ENCODE measurements around the gene SLC17A7. TPM values are rescaled to one million over a fixed set of nuclear protein-coding genes. Genes with fewer than 3 reads are reported as not detected.
A peak's percentile ranks its signal among the peaks of the same experiment; 100 is the strongest.

The SLC17A7 gene
- polyA plus RNA-seq, 6 donors from 2014 or later = not detected

- DNase-seq = no peak
- peaks cover 44 to 76% (median 62%) of the 10 kb centered on the region in 3 donors for H3K4me1 Mint-ChIP-seq
- peaks cover 69 to 98% (median 98%) of the 10 kb centered on the region in 3 donors for H3K27me3 Mint-ChIP-seq
Observed at GRCh38 chr19:49427855-49428546, 13.3 kb downstream of the SLC17A7 start.

GRCh38 chr19:49427339-49427738 is 14.0 kb downstream of the SLC17A7 start:
- ATAC-seq (ENCODE audit: low read depth in 2 of 2) (no peak), DNase-seq (no peak)
- peaks cover 73 to 99% (median 98%) of the 10 kb centered on the region in 3 donors for H3K27me3 Mint-ChIP-seq
- peaks cover 0 to 25% of the 10 kb centered on the region in 2 donors for H3K36me3 Mint-ChIP-seq
- peaks cover 45 to 76% (median 63%) of the 10 kb centered on the region in 3 donors for H3K4me1 Mint-ChIP-seq
- H3K4me3 Mint-ChIP-seq = peak overlapping the region in 5 of 8 donors; percentile 13 to 78 (median 53)
- H3K9me3 Mint-ChIP-seq = peaks cover 0 to 8% (median 1%) of the 10 kb centered on the region in 7 donors
- H3K27ac Mint-ChIP-seq = peak overlapping the region in 3 of 6 donors; percentile 63 to 72 (median 71)

More at GRCh38 chr19:49427855-49428546, 13.3 kb downstream of the SLC17A7 start:
- H3K9me3 Mint-ChIP-seq = peaks cover 0 to 6% (median 1%) of the 10 kb centered on the region in 7 donors
- peaks cover 0 to 27% of the 10 kb centered on the region in 2 donors for H3K36me3 Mint-ChIP-seq
- peak overlapping the region in 3 of 6 donors; percentile 47 to 86 (median 49) for H3K27ac Mint-ChIP-seq
- ATAC-seq (ENCODE audit: low read depth in 2 of 2) = peak; percentile 53 to 57
- peak overlapping the region; percentile 60 to 87 (median 78) for H3K4me3 Mint-ChIP-seq

GRCh38 chr19:49425922-49426592 is 15.3 kb downstream of the SLC17A7 start:
- H3K36me3 Mint-ChIP-seq = peaks cover 0 to 28% of the 10 kb centered on the region in 2 donors
- peak overlapping the region in 1 of 6 donors; percentile 42 for H3K27ac Mint-ChIP-seq
- DNase-seq = no peak
- peaks cover 76 to 100% (median 99%) of the 10 kb centered on the region in 3 donors for H3K27me3 Mint-ChIP-seq
- H3K4me1 Mint-ChIP-seq = peaks cover 51 to 83% (median 69%) of the 10 kb centered on the region in 3 donors
- H3K9me3 Mint-ChIP-seq = peaks cover 0 to 8% (median 1%) of the 10 kb centered on the region in 7 donors
- ATAC-seq (ENCODE audit: low read depth in 2 of 2) = no peak
- peak overlapping the region in 4 of 8 donors; percentile 36 to 46 (median 44) for H3K4me3 Mint-ChIP-seq

GRCh38 chr19:49425178-49425577 is 16.1 kb downstream of the SLC17A7 start, which contains the start of gene GFY:
TSS of gene GFY (plus strand) at chr19:49425388. CDS start at chr19:49426431, 1,043 bp downstream.
- ATAC-seq (ENCODE audit: low read depth in 2 of 2) (no peak), DNase-seq (no peak)
- Mint-ChIP-seq H3K27me3 (peaks cover 76 to 100% (median 99%) of the 10 kb centered on the region in 3 donors), H3K4me3 (peak within 1 kb of the TSS in 3 of 8 donors; percentile 11 to 61 (median 42)), H3K4me1 (peaks cover 59 to 81% (median 65%) of the 10 kb centered on the region in 3 donors), H3K27ac (peak within 1 kb of the TSS in 1 of 6 donors; percentile 42), H3K36me3 (peaks cover 0 to 23% of the 10 kb centered on the region in 2 donors), H3K9me3 (peaks cover 0 to 6% (median 0%) of the 10 kb centered on the region in 7 donors)

GRCh38 chr19:49423985-49424303 is 17.4 kb downstream of the SLC17A7 start:
- DNase-seq (no peak), ATAC-seq (ENCODE audit: low read depth in 2 of 2) (no peak)
- H3K27ac Mint-ChIP-seq = peak overlapping the region in 1 of 6 donors; percentile 75
- peaks cover 65 to 82% (median 65%) of the 10 kb centered on the region in 3 donors for H3K4me1 Mint-ChIP-seq
- H3K36me3 Mint-ChIP-seq = peaks cover 0 to 31% of the 10 kb centered on the region in 2 donors
- H3K4me3 Mint-ChIP-seq = peak overlapping the region in 5 of 8 donors; percentile 6 to 78 (median 51)
- H3K27me3 Mint-ChIP-seq = peaks cover 80 to 100% (median 99%) of the 10 kb centered on the region in 3 donors
- H3K9me3 Mint-ChIP-seq = peaks cover 0 to 8% (median 0%) of the 10 kb centered on the region in 7 donors

GRCh38 chr19:49423071-49423984 is 18.0 kb downstream of the SLC17A7 start, which contains the start of gene PTH2:
TSS of gene PTH2 (minus strand) at chr19:49423441. CDS start at chr19:49423339, 102 bp downstream.
- H3K27ac Mint-ChIP-seq = peak within 1 kb of the TSS in 4 of 6 donors; percentile 22 to 81 (median 53)
- H3K36me3 Mint-ChIP-seq = peaks cover 0 to 31% of the 10 kb centered on the region in 2 donors
- peaks cover 61 to 77% (median 65%) of the 10 kb centered on the region in 3 donors for H3K4me1 Mint-ChIP-seq
- peaks cover 77 to 100% (median 99%) of the 10 kb centered on the region in 3 donors for H3K27me3 Mint-ChIP-seq
- H3K4me3 Mint-ChIP-seq = peak within 1 kb of the TSS; percentile 51 to 91 (median 86)
- H3K9me3 Mint-ChIP-seq = peaks cover 0 to 8% (median 0%) of the 10 kb centered on the region in 7 donors
- no peak for DNase-seq
- ATAC-seq (ENCODE audit: low read depth in 2 of 2) = peak; percentile 27 to 35

GRCh38 chr19:49422407-49423070 is 18.8 kb downstream of the SLC17A7 start:
- peak; percentile 24 to 40 for ATAC-seq (ENCODE audit: low read depth in 2 of 2)
- Mint-ChIP-seq H3K4me3 (peak overlapping the region; percentile 51 to 91 (median 86)), H3K36me3 (peaks cover 0 to 31% of the 10 kb centered on the region in 2 donors), H3K4me1 (peaks cover 56 to 77% (median 65%) of the 10 kb centered on the region in 3 donors), H3K27ac (peak overlapping the region in 2 of 6 donors; percentile 22 to 31), H3K9me3 (peaks cover 0 to 8% (median 0%) of the 10 kb centered on the region in 7 donors), H3K27me3 (peaks cover 73 to 100% (median 99%) of the 10 kb centered on the region in 3 donors)
- DNase-seq = no peak

GRCh38 chr19:49421878-49422202 is 19.5 kb downstream of the SLC17A7 start:
- no peak for ATAC-seq (ENCODE audit: low read depth in 2 of 2)
- Mint-ChIP-seq H3K27ac (no peak overlapping the region), H3K36me3 (peaks cover 0 to 25% of the 10 kb centered on the region in 2 donors), H3K4me3 (peak overlapping the region in 7 of 8 donors; percentile 0 to 78 (median 69)), H3K27me3 (peaks cover 70 to 98% (median 98%) of the 10 kb centered on the region in 3 donors), H3K4me1 (peaks cover 54 to 73% (median 62%) of the 10 kb centered on the region in 3 donors), H3K9me3 (peaks cover 0 to 7% (median 0%) of the 10 kb centered on the region in 7 donors)
- no peak for DNase-seq

- DNase-seq (no peak), ATAC-seq (ENCODE audit: low read depth in 2 of 2) (peak; percentile 55)
- Mint-ChIP-seq H3K36me3 (peaks cover 0 to 19% of the 10 kb centered on the region in 2 donors), H3K4me3 (peak overlapping the region; percentile 0 to 81 (median 72)), H3K27ac (peak overlapping the region in 1 of 6 donors; percentile 86), H3K9me3 (peaks cover 0 to 5% (median 0%) of the 10 kb centered on the region in 7 donors), H3K27me3 (peaks cover 64 to 96% (median 92%) of the 10 kb centered on the region in 3 donors), H3K4me1 (peaks cover 48 to 67% (median 56%) of the 10 kb centered on the region in 3 donors)
Observed at GRCh38 chr19:49421039-49421877, 20.1 kb downstream of the SLC17A7 start.

GRCh38 chr19:49420227-49420626 is 21.1 kb downstream of the SLC17A7 start:
- H3K4me3 Mint-ChIP-seq = peak overlapping the region in 5 of 8 donors; percentile 37 to 77 (median 53)
- H3K27me3 Mint-ChIP-seq = peaks cover 58 to 92% (median 87%) of the 10 kb centered on the region in 3 donors
- ATAC-seq (ENCODE audit: low read depth in 2 of 2) = no peak
- H3K36me3 Mint-ChIP-seq = peaks cover 0 to 19% of the 10 kb centered on the region in 2 donors
- DNase-seq = no peak
- peaks cover 40 to 57% (median 52%) of the 10 kb centered on the region in 3 donors for H3K4me1 Mint-ChIP-seq
- peaks cover 0 to 5% (median 0%) of the 10 kb centered on the region in 7 donors for H3K9me3 Mint-ChIP-seq
- peak overlapping the region in 3 of 6 donors; percentile 56 to 80 (median 64) for H3K27ac Mint-ChIP-seq

- peaks cover 0 to 19% of the 10 kb centered on the region in 2 donors for H3K36me3 Mint-ChIP-seq
- H3K4me3 Mint-ChIP-seq = no peak overlapping the region
Observed at GRCh38 chr19:49419173-49419572, 22.2 kb downstream of the SLC17A7 start.

More at GRCh38 chr19:49419173-49419572, 22.2 kb downstream of the SLC17A7 start:
- Mint-ChIP-seq H3K9me3 (peaks cover 0 to 5% (median 0%) of the 10 kb centered on the region in 7 donors), H3K27ac (peak overlapping the region in 2 of 6 donors; percentile 13 to 89), H3K27me3 (peaks cover 51 to 81% (median 77%) of the 10 kb centered on the region in 3 donors), H3K4me1 (peaks cover 44 to 54% (median 54%) of the 10 kb centered on the region in 3 donors)
- no peak for ATAC-seq (ENCODE audit: low read depth in 2 of 2)
- no peak for DNase-seq

Data from naive B cell (primary cell).